ENCODE data around the gene ZCCHC14. TPM values are rescaled to one million over a fixed set of nuclear protein-coding genes. Genes with fewer than 3 reads are reported as not detected.

Gene ZCCHC14
- total RNA-seq, 1 experiment from 2014 or later = 27.7 TPM

DNA sequence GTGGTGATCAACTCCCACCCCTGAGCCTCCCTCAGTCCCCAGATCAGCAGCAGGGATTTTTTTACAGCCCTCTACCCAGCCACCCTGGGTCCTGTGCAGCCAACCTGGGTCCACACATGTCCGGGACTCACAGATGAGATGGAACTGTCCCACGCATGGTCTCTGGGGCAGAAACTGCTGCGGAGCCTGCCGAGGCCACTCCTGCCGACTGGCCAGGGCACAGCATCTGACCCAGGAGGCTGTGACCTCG lies 48.0 kb upstream of the ZCCHC14 start:
- Mint-ChIP-seq H3K27ac (peak overlapping the region in 1 of 3 experiments; percentile 90; a peak in 1 of 7 replicates), H3K9me3 (peaks cover 7 to 15% of the 10 kb centered on the region in 2 experiments), H3K4me1 (peaks cover 28 to 31% of the 10 kb centered on the region in 2 experiments), H3K4me3 (no peak overlapping the region), H3K36me3 (ENCODE audit: insufficient read depth in 1 of 3, low read depth in 3 of 3) (peaks cover 4 to 15% (median 5%) of the 10 kb centered on the region in 3 experiments; a peak in 3 of 7 replicates), H3K27me3 (ENCODE audit: low read depth) (peaks cover 34% of the 10 kb centered on the region)
- H4K8ac ChIP-seq (replicated peaks; ENCODE audit: insufficient read length, low read depth, low read length) = no peak overlapping the region
- H2AFZ ChIP-seq (ENCODE audit: low read length) = no peak overlapping the region
- H3K4ac ChIP-seq (ENCODE audit: low read depth, low read length) = no peak overlapping the region
- H3K79me1 ChIP-seq (ENCODE audit: insufficient read depth, low read depth, low read length, poor library complexity, severe bottlenecking) = no peaks in the 10 kb centered on the region
- peak overlapping the region; percentile 30 for H3K18ac ChIP-seq (ENCODE audit: insufficient read length, low read depth, low read length)
- no CpG with 5 or more reads among the region's 6 CpGs for WGBS (ENCODE audit: extremely low coverage, insufficient read length, low lambda C conversion rate)
- H3K9me3 ChIP-seq (ENCODE audit: control insufficient read depth, low read depth, low read length) = no peaks in the 10 kb centered on the region
- H3K23me2 ChIP-seq (ENCODE audit: insufficient read length, low read depth, low read length, poor library complexity, severe bottlenecking) = no peaks in the 10 kb centered on the region
- no peak overlapping the region for H3T11ph ChIP-seq (ENCODE audit: low read length)
- no peak overlapping the region for H2AK5ac ChIP-seq (ENCODE audit: insufficient read length, low read length)
- TF ChIP-seq, protein P1, sequence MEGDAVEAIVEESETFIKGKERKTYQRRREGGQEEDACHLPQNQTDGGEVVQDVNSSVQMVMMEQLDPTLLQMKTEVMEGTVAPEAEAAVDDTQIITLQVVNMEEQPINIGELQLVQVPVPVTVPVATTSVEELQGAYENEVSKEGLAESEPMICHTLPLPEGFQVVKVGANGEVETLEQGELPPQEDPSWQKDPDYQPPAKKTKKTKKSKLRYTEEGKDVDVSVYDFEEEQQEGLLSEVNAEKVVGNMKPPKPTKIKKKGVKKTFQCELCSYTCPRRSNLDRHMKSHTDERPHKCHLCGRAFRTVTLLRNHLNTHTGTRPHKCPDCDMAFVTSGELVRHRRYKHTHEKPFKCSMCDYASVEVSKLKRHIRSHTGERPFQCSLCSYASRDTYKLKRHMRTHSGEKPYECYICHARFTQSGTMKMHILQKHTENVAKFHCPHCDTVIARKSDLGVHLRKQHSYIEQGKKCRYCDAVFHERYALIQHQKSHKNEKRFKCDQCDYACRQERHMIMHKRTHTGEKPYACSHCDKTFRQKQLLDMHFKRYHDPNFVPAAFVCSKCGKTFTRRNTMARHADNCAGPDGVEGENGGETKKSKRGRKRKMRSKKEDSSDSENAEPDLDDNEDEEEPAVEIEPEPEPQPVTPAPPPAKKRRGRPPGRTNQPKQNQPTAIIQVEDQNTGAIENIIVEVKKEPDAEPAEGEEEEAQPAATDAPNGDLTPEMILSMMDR (conservative IDR thresholded peaks at IDR 0.05) = no peak
- H3K14ac ChIP-seq (ENCODE audit: insufficient read depth, low read length) = no peak overlapping the region; the same call in 1 of the 2 replicates
- no peak overlapping the region for H4K91ac ChIP-seq (ENCODE audit: insufficient read length, low read depth, low read length)
- no peak overlapping the region for H2BK120ac ChIP-seq (ENCODE audit: low read depth, low read length, poor library complexity, severe bottlenecking)
- H4K20me1 ChIP-seq (ENCODE audit: control insufficient read depth, insufficient read depth, insufficient read length) = no peaks in the 10 kb centered on the region
- H3K4me1 ChIP-seq (ENCODE audit: insufficient read depth, low read length) = peaks cover 2% of the 10 kb centered on the region; the same call in 1 of the 2 replicates
- no peak overlapping the region for H3K56ac ChIP-seq (ENCODE audit: insufficient read length, low read depth, low read length)
- H2BK5ac ChIP-seq (ENCODE audit: insufficient read length, low read length) = no peak overlapping the region
- H2BK12ac ChIP-seq (ENCODE audit: insufficient read length, low read depth, low read length) = no peak overlapping the region
- H4K5ac ChIP-seq (ENCODE audit: insufficient read length, low read depth, low read length) = no peak overlapping the region
- no peak overlapping the region for H2BK20ac ChIP-seq (ENCODE audit: low read depth, low read length, poor library complexity, severe bottlenecking)
- DNase-seq = no peak
- H3K9ac ChIP-seq (ENCODE audit: extremely low read depth, insufficient read length, low read length) = no peak overlapping the region
- H3K27me3 ChIP-seq (ENCODE audit: insufficient read depth, low read length) = no peaks in the 10 kb centered on the region
- no peak overlapping the region for H3K4me2 ChIP-seq (ENCODE audit: insufficient read depth, insufficient read length, low read length)
- no peaks in the 10 kb centered on the region for H3K79me2 ChIP-seq (ENCODE audit: insufficient read depth, low read length)
- H2BK15ac ChIP-seq (ENCODE audit: low read depth, low read length) = no peak overlapping the region
- H3K27ac ChIP-seq (ENCODE audit: insufficient read length, low read depth, low read length) = no peak overlapping the region
- no peak overlapping the region for H3K23ac ChIP-seq (ENCODE audit: insufficient read length, low read depth, low read length)
